Endothelial cell of umbilical vein (primary cell): ENCODE data around the gene BCL7A.

Experiments
- EZH2 ChIP-seq: IDR thresholded peaks from 2 replicates; pipeline ENCODE4 v1.6.1; 2012; ENCODE audit warnings: borderline replicate concordance, low read depth, mild to moderate bottlenecking, moderate library complexity, low read length, inconsistent platforms; ENCODE audit not compliant: severe bottlenecking
- GATA2 ChIP-seq: IDR thresholded peaks from 2 replicates; pipeline ENCODE4 v1.7.0; 2011; ENCODE audit warnings: low read depth, mild to moderate bottlenecking, moderate library complexity, mixed read lengths, low read length; ENCODE audit not compliant: insufficient read length, insufficient read depth
- POLR2A ChIP-seq: IDR thresholded peaks from 2 replicates; pipeline ENCODE4 v1.6.1; 2012; ENCODE audit warnings: low read depth, mild to moderate bottlenecking, control low read depth, low read length
- TF ChIP-seq, protein P1 (sequence below), 2 donors: IDR thresholded peaks; 1 replicate in 1 of 2; 2 replicates in 1 of 2; pipeline ENCODE4 v1.5.1; 2011; ENCODE audit warnings: low read length in 2 of 2, mild to moderate bottlenecking in 2 of 2, moderate library complexity in 2 of 2, control low read depth in 1 of 2, inconsistent platforms in 1 of 2, low read depth in 1 of 2; ENCODE audit not compliant: insufficient read depth in 1 of 2; ENCODE audit errors: extremely low read depth in 1 of 2

DNA sequence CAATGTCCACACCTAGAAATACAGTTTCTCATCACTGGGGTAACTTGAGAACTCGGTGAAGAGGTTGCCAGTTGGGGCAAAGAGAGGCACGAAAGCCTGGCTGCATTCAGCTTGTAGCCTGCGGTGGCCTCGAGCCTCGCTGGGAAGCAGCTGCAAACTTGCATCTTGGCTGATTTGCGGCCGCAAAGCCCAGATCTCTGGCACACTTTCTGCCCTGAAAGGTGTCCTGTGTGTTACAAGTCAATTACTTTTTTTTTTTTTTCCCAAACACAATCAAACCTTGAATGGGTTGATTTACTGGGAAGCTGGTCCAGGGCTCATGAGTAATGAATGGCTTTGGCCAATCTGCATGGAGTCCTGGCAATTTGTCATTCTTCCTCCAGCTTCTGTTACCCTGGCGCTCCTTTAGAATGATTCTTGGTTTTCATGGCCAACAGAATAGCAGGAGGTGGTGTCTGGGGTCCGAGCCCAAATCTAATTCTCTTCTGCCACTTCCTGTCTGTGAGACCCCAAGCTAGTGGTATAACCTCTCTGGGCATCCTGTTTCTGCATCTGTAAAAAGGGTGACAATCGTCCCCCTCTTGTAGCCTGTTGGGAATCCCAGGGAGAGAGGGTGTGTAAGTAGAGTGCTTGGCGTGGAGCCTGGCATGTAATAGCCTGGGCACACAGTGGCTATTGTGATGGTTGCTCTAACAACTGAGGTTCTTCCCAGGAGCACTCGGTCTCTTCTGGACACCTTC is 6.7 kb downstream of the BCL7A start:
- TF ChIP-seq, protein P1, sequence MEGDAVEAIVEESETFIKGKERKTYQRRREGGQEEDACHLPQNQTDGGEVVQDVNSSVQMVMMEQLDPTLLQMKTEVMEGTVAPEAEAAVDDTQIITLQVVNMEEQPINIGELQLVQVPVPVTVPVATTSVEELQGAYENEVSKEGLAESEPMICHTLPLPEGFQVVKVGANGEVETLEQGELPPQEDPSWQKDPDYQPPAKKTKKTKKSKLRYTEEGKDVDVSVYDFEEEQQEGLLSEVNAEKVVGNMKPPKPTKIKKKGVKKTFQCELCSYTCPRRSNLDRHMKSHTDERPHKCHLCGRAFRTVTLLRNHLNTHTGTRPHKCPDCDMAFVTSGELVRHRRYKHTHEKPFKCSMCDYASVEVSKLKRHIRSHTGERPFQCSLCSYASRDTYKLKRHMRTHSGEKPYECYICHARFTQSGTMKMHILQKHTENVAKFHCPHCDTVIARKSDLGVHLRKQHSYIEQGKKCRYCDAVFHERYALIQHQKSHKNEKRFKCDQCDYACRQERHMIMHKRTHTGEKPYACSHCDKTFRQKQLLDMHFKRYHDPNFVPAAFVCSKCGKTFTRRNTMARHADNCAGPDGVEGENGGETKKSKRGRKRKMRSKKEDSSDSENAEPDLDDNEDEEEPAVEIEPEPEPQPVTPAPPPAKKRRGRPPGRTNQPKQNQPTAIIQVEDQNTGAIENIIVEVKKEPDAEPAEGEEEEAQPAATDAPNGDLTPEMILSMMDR (IDR thresholded peaks at IDR 0.05; ENCODE audit: extremely low read depth in 1 of 2, insufficient read depth in 1 of 2, low read depth in 1 of 2, low read length in 2 of 2) = no peak
- TF ChIP-seq POLR2A (no peak), EZH2 (no peak), GATA2 (no peak)
